Right renal cortex interstitium (tissue), 3 donors: ENCODE results near the gene GADD45GIP1. TPM values are rescaled to one million over a fixed set of nuclear protein-coding genes. Genes with fewer than 3 reads are reported as not detected.

ENCODE experiments used
- DNase-seq, 3 donors: peaks; one replicate each; pipeline ENCODE4 v3.0.0-alpha.2; 2013; ENCODE audit warnings: low read depth in 3 of 3, low spot score in 2 of 3
- polyA plus RNA-seq, 3 donors: library from polyadenylated mRNA; unstranded; fragments of 120-200 nt; gene quantifications; one replicate each; pipeline ENCODE4 v1.2.1, GENCODE V29; 2013; ENCODE audit not compliant: insufficient read length in 3 of 3

GADD45GIP1 gene
- 10 to 100 TPM; 28.0 to 33.3 (median 30.6) TPM for polyA plus RNA-seq

GRCh38 chr19:12956446-12957388 lies at the start of gene GADD45GIP1:
Gene GADD45GIP1 (minus strand): TSS chr19:12957223. CDS start chr19:12957212, 11 bp downstream.
- no peak for DNase-seq

GRCh38 chr19:13005861-13006370 lies 48.9 kb upstream of the GADD45GIP1 start:
- DNase-seq = no peak

GRCh38 chr19:13005253-13005652 lies 48.2 kb upstream of the GADD45GIP1 start:
- no peak for DNase-seq

- DNase-seq = no peak
Observed at GRCh38 chr19:13004273-13004672, 47.2 kb upstream of the GADD45GIP1 start.

- no peak for DNase-seq
Observed at GRCh38 chr19:13003081-13003480, 46.1 kb upstream of the GADD45GIP1 start.

- DNase-seq = no peak
Observed at GRCh38 chr19:13002166-13002898, 45.3 kb upstream of the GADD45GIP1 start.

GRCh38 chr19:13001502-13002165 lies 44.6 kb upstream of the GADD45GIP1 start:
- no peak for DNase-seq

- DNase-seq = no peak
Observed at GRCh38 chr19:13001166-13001501, 44.1 kb upstream of the GADD45GIP1 start.

- DNase-seq = no peak
Observed at GRCh38 chr19:12997967-12998940, 41.2 kb upstream of the GADD45GIP1 start.

GRCh38 chr19:12997179-12997966 lies 40.4 kb upstream of the GADD45GIP1 start:
- DNase-seq = no peak

GRCh38 chr19:12996406-12997094 lies 39.5 kb upstream of the GADD45GIP1 start:
- no peak for DNase-seq

- DNase-seq = no peak
Observed at GRCh38 chr19:12995596-12996405, 38.8 kb upstream of the GADD45GIP1 start.

- DNase-seq = no peak
Observed at GRCh38 chr19:12994701-12995595, 37.9 kb upstream of the GADD45GIP1 start, which contains the start of gene NFIX. Gene NFIX (plus strand): TSS chr19:12995475. CDS start chr19:12995838, 363 bp downstream.

- no peak for DNase-seq
Observed at GRCh38 chr19:12993562-12993961, 36.5 kb upstream of the GADD45GIP1 start.

- DNase-seq = no peak
Observed at GRCh38 chr19:12992729-12993128, 35.7 kb upstream of the GADD45GIP1 start.

GRCh38 chr19:12991296-12991695 lies 34.3 kb upstream of the GADD45GIP1 start:
- DNase-seq = no peak
